Measurements from ENCODE around the gene KLHL3. TPM values are rescaled to one million over a fixed set of nuclear protein-coding genes. Genes with fewer than 3 reads are reported as not detected.
A peak's percentile ranks its signal among the peaks of the same experiment; 100 is the strongest.

Gene KLHL3
- total RNA-seq, 4 donors from 2014 or later, result 1.8 to 9.8 (median 4.0) TPM

GRCh38 chr5:137734962-137735554 is 831 bp downstream of the KLHL3 start:
- peak; percentile 55 for ATAC-seq (ENCODE audit: low FRiP score)
- DNase-seq (ENCODE audit: low spot score), result no peak
- no peak for TF ChIP-seq CTCF (IDR thresholded peaks at IDR 0.05)

GRCh38 chr5:137734331-137734730 is 1.6 kb downstream of the KLHL3 start:
- ATAC-seq (ENCODE audit: low FRiP score) (no peak), DNase-seq (ENCODE audit: low spot score) (no peak)
- TF ChIP-seq CTCF (IDR thresholded peaks at IDR 0.05), result no peak

GRCh38 chr5:137733922-137734321 is 2.0 kb downstream of the KLHL3 start:
- no peak for TF ChIP-seq CTCF (IDR thresholded peaks at IDR 0.05)
- DNase-seq (ENCODE audit: low spot score), result no peak
- ATAC-seq (ENCODE audit: low FRiP score), result no peak

- DNase-seq (ENCODE audit: low spot score) (no peak), ATAC-seq (ENCODE audit: low FRiP score) (no peak)
- TF ChIP-seq CTCF (IDR thresholded peaks at IDR 0.05), result no peak
These were observed 2.9 kb downstream of the KLHL3 start for GRCh38 chr5:137733006-137733405.

GRCh38 chr5:137731176-137731575 is 4.7 kb downstream of the KLHL3 start:
- no peak for ATAC-seq (ENCODE audit: low FRiP score)
- TF ChIP-seq CTCF (IDR thresholded peaks at IDR 0.05), result no peak
- no peak for DNase-seq (ENCODE audit: low spot score)

GRCh38 chr5:137730336-137730735 is 5.6 kb downstream of the KLHL3 start:
- DNase-seq (ENCODE audit: low spot score) (no peak), ATAC-seq (ENCODE audit: low FRiP score) (no peak)
- no peak for TF ChIP-seq CTCF (IDR thresholded peaks at IDR 0.05)

GRCh38 chr5:137728048-137728447 is 7.8 kb downstream of the KLHL3 start:
- DNase-seq (ENCODE audit: low spot score) (no peak), ATAC-seq (ENCODE audit: low FRiP score) (no peak)
- TF ChIP-seq CTCF (IDR thresholded peaks at IDR 0.05), result no peak

Data from omental fat pad (tissue), 4 donors.